GM23338 (cell line): ENCODE measurements around the gene SMARCC2. TPM values are rescaled to one million over a fixed set of nuclear protein-coding genes. Genes with fewer than 3 reads are reported as not detected.

Experiments used
- ATAC-seq: fragments of 200-7000 bp; cut with Tn5 transposase; 3 replicates; pipeline ENCODE4 v1.9.1; 2020
- DNase-seq: peaks from one replicate; pipeline ENCODE4 v3.0.0-alpha.2; 2015; ENCODE audit warnings: low spot score
- H2AFZ ChIP-seq: fragments of 200-600 bp; sonication (generic); 2 replicates; pipeline ENCODE4 v1.8.0; 2016; ENCODE audit warnings: antibody characterized with exemption, mild to moderate bottlenecking, moderate library complexity
- H3F3A ChIP-seq: fragments of 200-600 bp; sonication (generic); replicated peaks from 2 replicates; pipeline ENCODE4 v1.8.0; 2017; ENCODE audit warnings: antibody characterized with exemption, mixed run types, low read depth
- H3K27ac ChIP-seq: fragments of 200-600 bp; sonication (generic); 2 replicates; pipeline ENCODE4 v1.6.1; 2016; ENCODE audit warnings: low read depth
- H3K27me3 ChIP-seq: fragments of 200-600 bp; sonication (generic); 2 replicates; pipeline ENCODE4 v1.8.0; 2016; ENCODE audit warnings: mild to moderate bottlenecking, mixed run types, moderate library complexity; ENCODE audit not compliant: insufficient read depth
- H3K36me3 ChIP-seq: fragments of 200-600 bp; sonication (generic); 2 replicates; pipeline ENCODE4 v1.8.0; 2016; ENCODE audit warnings: mild to moderate bottlenecking; ENCODE audit not compliant: insufficient read depth
- H3K4me1 ChIP-seq: fragments of 200-600 bp; sonication (generic); 2 replicates; pipeline ENCODE4 v1.8.0; 2016; ENCODE audit warnings: mild to moderate bottlenecking, moderate library complexity; ENCODE audit not compliant: insufficient read depth
- H3K4me2 ChIP-seq: fragments of 200-600 bp; sonication (generic); 2 replicates; pipeline ENCODE4 v1.7.1; 2017; ENCODE audit warnings: mixed run types
- H3K4me3 ChIP-seq: fragments of 200-600 bp; sonication (generic); 2 replicates; pipeline ENCODE4 v1.6.1; 2016; ENCODE audit warnings: mixed run types
- H3K79me2 ChIP-seq: fragments of 200-600 bp; sonication (generic); replicated peaks from 2 replicates; pipeline ENCODE4 v1.8.0; 2017; ENCODE audit warnings: mild to moderate bottlenecking; ENCODE audit not compliant: insufficient read depth
- H3K9me2 ChIP-seq: fragments of 200-600 bp; sonication (generic); 2 replicates; pipeline ENCODE4 v1.8.0; 2017; ENCODE audit not compliant: insufficient read depth
- H4K20me1 ChIP-seq: fragments of 200-600 bp; sonication (generic); replicated peaks from 2 replicates; pipeline ENCODE4 v1.8.0; 2017; ENCODE audit warnings: mild to moderate bottlenecking; ENCODE audit not compliant: insufficient read depth
- H3K27ac Mint-ChIP-seq: 2 replicates; pipeline ENCODE4 v1.8.0; 2020; ENCODE audit warnings: inconsistent platforms, mild to moderate bottlenecking, moderate library complexity, mixed read lengths
- H3K27me3 Mint-ChIP-seq: 3 replicates; pipeline ENCODE4 v1.8.0; 2022; ENCODE audit warnings: low read depth, mild to moderate bottlenecking, moderate library complexity, mixed read lengths, inconsistent platforms; ENCODE audit not compliant: insufficient read depth, poor library complexity
- H3K36me3 Mint-ChIP-seq: 3 replicates; pipeline ENCODE4 v1.8.0; 2021; ENCODE audit warnings: low read depth, mild to moderate bottlenecking, inconsistent platforms, moderate library complexity, mixed read lengths
- H3K4me1 Mint-ChIP-seq: 3 replicates; pipeline ENCODE4 v1.8.0; 2020; ENCODE audit warnings: mild to moderate bottlenecking, inconsistent platforms, mixed read lengths
- H3K4me3 Mint-ChIP-seq: 3 replicates; pipeline ENCODE4 v1.8.0; 2021; ENCODE audit warnings: moderate library complexity, mild to moderate bottlenecking, inconsistent platforms, mixed read lengths
- H3K9me3 Mint-ChIP-seq: 3 replicates; pipeline ENCODE4 v1.8.0; 2020; ENCODE audit warnings: moderate library complexity, mild to moderate bottlenecking, inconsistent platforms, mixed read lengths
- EZH2 ChIP-seq: fragments of 200-600 bp; sonication (generic); IDR thresholded peaks from one replicate; pipeline ENCODE4 v1.8.0; 2017; ENCODE audit warnings: antibody characterized with exemption, mild to moderate bottlenecking, low read depth; ENCODE audit not compliant: unreplicated experiment
- JUNB ChIP-seq: IDR thresholded peaks from one replicate; pipeline ENCODE4 v1.6.1; 2016; ENCODE audit warnings: antibody characterized with exemption; ENCODE audit not compliant: unreplicated experiment
- NANOG ChIP-seq: IDR thresholded peaks from 2 replicates; pipeline ENCODE4 v1.6.1; 2016; ENCODE audit warnings: antibody characterized with exemption, borderline replicate concordance
- POLR2AphosphoS5 ChIP-seq: IDR thresholded peaks from 2 replicates; pipeline ENCODE4 v1.6.1; 2016; ENCODE audit warnings: antibody characterized with exemption, low read depth
- STAT1 ChIP-seq: IDR thresholded peaks from one replicate; pipeline ENCODE4 v1.6.1; 2016; ENCODE audit warnings: antibody characterized with exemption; ENCODE audit not compliant: unreplicated experiment
- ZNF114 ChIP-seq: fragments of 250-450 bp; sonication (Bioruptor Pico); IDR thresholded peaks from 2 replicates; pipeline ENCODE4 v1.5.0; 2020; ENCODE audit warnings: mild to moderate bottlenecking, moderate library complexity
- ZNF331 ChIP-seq: fragments of 250-450 bp; sonication (Bioruptor Pico); IDR thresholded peaks from 2 replicates; pipeline ENCODE4 v1.5.0; 2020; ENCODE audit warnings: low read depth, mild to moderate bottlenecking, moderate library complexity
- polyA plus RNA-seq: library from polyadenylated mRNA; unstranded; fragments of >200 nt; fragmentation: Nextera tagmentation; extraction: Ambion mirVana; gene quantifications from 2 replicates; pipeline ENCODE4 v1.2.1, GENCODE V29; 2016
- total RNA-seq: library from RNA; depleted of rRNA; stranded (reverse); fragments of >200 nt; shearing (Covaris generic); gene quantifications from 2 replicates; pipeline ENCODE4 v1.2.3, GENCODE V29; 2014
- TF ChIP-seq, protein P1 (sequence below), 2 experiments: fragments of 200-600 bp in 1 of 2; sonication (generic) in 1 of 2; conservative IDR thresholded peaks; 2 replicates each; pipeline versions ENCODE4 v1.5.1 to v1.6.1; 2016 to 2017; ENCODE audit warnings: antibody characterized with exemption in 2 of 2, low read depth in 2 of 2, mild to moderate bottlenecking in 2 of 2, moderate library complexity in 1 of 2
- TF ChIP-seq, protein P2 (sequence below): fragments of 250-450 bp; sonication (Bioruptor Pico); IDR thresholded peaks from 2 replicates; pipeline ENCODE4 v1.5.0; 2020; ENCODE audit warnings: mild to moderate bottlenecking, moderate library complexity
- TF ChIP-seq, protein P3 (sequence below): IDR thresholded peaks from 2 replicates; pipeline ENCODE4 v1.6.1; 2016; ENCODE audit warnings: antibody characterized with exemption

SMARCC2 gene
- total and polyA plus RNA-seq, 2 experiments from 2014 or later = 40.4 to 68.3 TPM

DNA sequence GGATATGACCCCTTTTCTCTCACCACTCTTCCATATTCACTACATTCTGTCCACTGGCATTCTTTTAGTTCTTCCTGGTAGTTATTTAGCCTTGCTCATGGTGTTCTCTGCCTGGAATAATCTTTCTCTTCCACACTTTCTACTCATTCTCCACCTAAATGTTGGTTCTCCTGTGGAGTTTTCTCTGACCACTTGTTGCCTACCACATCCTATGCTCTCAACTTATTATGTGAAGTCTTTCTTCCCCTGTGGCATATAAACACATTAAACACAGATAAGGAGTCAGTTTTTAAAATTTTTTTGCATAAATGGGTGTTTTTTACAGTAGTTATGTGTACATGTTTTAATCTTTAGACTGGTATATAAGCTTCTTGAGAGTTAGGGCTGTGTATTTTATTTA is 3.3 kb upstream of the SMARCC2 start:
- ATAC-seq = no peak
- Mint-ChIP-seq H3K4me1 (peaks cover 30% of the 10 kb centered on the region), H3K9me3 (peaks cover 6% of the 10 kb centered on the region; the same call in 2 of the 3 replicates), H3K27ac (no peak overlapping the region), H3K4me3 (no peak overlapping the region; the same call in 2 of the 3 replicates), H3K27me3 (peaks cover 17% of the 10 kb centered on the region), H3K36me3 (peaks cover 25% of the 10 kb centered on the region)
- DNase-seq = no peak
- no peak overlapping the region for H3K27ac ChIP-seq
- no peak overlapping the region for H2AFZ ChIP-seq
- H3K4me2 ChIP-seq = no peak overlapping the region
- peaks cover 13% of the 10 kb centered on the region for H3K79me2 ChIP-seq
- no peaks in the 10 kb centered on the region; the same call in 1 of the 2 replicates for H4K20me1 ChIP-seq
- no peaks in the 10 kb centered on the region for H3K36me3 ChIP-seq
- H3K27me3 ChIP-seq = no peaks in the 10 kb centered on the region
- H3K4me1 ChIP-seq = peaks cover 9% of the 10 kb centered on the region
- no peak overlapping the region for H3K4me3 ChIP-seq
- peaks cover 8% of the 10 kb centered on the region; the same call in 1 of the 2 replicates for H3F3A ChIP-seq
- H3K9me2 ChIP-seq = 0 out of 2 replicates have a peak, but pooled peaks cover 3% of the 10 kb centered on the region
- no peak for TF ChIP-seq STAT1

DNA sequence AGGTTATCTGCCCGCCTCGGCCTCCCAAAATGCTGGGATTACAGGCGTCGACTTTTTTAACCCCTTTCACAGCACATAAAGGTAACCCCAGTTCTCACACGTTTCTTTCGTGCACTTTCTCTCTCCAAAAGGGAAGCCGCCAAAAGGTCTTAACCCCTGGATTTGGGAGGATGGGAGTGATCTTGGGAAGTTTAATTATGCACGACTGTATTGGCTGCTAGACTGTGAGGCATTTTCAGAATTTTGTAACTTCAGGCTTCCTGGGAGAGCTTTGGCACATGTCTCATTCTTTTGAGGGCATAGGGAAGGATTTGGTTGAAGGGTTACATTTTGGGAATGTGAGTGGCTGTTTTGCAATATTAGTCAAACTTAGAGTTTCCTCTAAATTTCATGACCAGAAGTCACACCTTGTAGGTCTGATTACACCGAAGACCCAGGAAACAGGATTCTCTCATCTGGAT is 1.4 kb upstream of the SMARCC2 start:
- peaks cover 16% of the 10 kb centered on the region; the same call in 1 of the 2 replicates for H3F3A ChIP-seq
- peak overlapping the region; percentile 98 for H3K27ac Mint-ChIP-seq

More for the DNA sequence above, 1.4 kb upstream of the SMARCC2 start:
- peak overlapping the region; percentile 99 for H3K4me3 Mint-ChIP-seq
- peak overlapping the region; percentile 33 for H3K27ac ChIP-seq
- ATAC-seq (no peak; the same call in 2 of the 3 replicates), DNase-seq (peak; percentile 48)
- peaks cover 6% of the 10 kb centered on the region; the same call in 2 of the 3 replicates for H3K9me3 Mint-ChIP-seq
- H3K36me3 ChIP-seq = peaks cover 9% of the 10 kb centered on the region; the same call in 1 of the 2 replicates
- H3K4me3 ChIP-seq = peak overlapping the region; percentile 100
- H3K4me1 ChIP-seq = peaks cover 12% of the 10 kb centered on the region
- H3K79me2 ChIP-seq = peaks cover 31% of the 10 kb centered on the region
- H3K4me2 ChIP-seq = peak overlapping the region; percentile 97
- H3K4me1 Mint-ChIP-seq = peaks cover 29% of the 10 kb centered on the region
- peaks cover 13% of the 10 kb centered on the region for H4K20me1 ChIP-seq
- no peaks in the 10 kb centered on the region for H3K27me3 ChIP-seq
- peaks cover 15% of the 10 kb centered on the region for H3K27me3 Mint-ChIP-seq
- peak overlapping the region; percentile 1 for H2AFZ ChIP-seq
- no peaks in the 10 kb centered on the region for H3K9me2 ChIP-seq
- TF ChIP-seq EZH2 (no peak), JUNB (no peak), NANOG (no peak), POLR2AphosphoS5 (no peak), ZNF114 (no peak), ZNF331 (CRISPR knock-in tag) (no peak)
- TF ChIP-seq, protein P1, sequence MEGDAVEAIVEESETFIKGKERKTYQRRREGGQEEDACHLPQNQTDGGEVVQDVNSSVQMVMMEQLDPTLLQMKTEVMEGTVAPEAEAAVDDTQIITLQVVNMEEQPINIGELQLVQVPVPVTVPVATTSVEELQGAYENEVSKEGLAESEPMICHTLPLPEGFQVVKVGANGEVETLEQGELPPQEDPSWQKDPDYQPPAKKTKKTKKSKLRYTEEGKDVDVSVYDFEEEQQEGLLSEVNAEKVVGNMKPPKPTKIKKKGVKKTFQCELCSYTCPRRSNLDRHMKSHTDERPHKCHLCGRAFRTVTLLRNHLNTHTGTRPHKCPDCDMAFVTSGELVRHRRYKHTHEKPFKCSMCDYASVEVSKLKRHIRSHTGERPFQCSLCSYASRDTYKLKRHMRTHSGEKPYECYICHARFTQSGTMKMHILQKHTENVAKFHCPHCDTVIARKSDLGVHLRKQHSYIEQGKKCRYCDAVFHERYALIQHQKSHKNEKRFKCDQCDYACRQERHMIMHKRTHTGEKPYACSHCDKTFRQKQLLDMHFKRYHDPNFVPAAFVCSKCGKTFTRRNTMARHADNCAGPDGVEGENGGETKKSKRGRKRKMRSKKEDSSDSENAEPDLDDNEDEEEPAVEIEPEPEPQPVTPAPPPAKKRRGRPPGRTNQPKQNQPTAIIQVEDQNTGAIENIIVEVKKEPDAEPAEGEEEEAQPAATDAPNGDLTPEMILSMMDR (conservative IDR thresholded peaks at IDR 0.05; ENCODE audit: low read depth in 2 of 2) = no peak
- TF ChIP-seq, protein P2, sequence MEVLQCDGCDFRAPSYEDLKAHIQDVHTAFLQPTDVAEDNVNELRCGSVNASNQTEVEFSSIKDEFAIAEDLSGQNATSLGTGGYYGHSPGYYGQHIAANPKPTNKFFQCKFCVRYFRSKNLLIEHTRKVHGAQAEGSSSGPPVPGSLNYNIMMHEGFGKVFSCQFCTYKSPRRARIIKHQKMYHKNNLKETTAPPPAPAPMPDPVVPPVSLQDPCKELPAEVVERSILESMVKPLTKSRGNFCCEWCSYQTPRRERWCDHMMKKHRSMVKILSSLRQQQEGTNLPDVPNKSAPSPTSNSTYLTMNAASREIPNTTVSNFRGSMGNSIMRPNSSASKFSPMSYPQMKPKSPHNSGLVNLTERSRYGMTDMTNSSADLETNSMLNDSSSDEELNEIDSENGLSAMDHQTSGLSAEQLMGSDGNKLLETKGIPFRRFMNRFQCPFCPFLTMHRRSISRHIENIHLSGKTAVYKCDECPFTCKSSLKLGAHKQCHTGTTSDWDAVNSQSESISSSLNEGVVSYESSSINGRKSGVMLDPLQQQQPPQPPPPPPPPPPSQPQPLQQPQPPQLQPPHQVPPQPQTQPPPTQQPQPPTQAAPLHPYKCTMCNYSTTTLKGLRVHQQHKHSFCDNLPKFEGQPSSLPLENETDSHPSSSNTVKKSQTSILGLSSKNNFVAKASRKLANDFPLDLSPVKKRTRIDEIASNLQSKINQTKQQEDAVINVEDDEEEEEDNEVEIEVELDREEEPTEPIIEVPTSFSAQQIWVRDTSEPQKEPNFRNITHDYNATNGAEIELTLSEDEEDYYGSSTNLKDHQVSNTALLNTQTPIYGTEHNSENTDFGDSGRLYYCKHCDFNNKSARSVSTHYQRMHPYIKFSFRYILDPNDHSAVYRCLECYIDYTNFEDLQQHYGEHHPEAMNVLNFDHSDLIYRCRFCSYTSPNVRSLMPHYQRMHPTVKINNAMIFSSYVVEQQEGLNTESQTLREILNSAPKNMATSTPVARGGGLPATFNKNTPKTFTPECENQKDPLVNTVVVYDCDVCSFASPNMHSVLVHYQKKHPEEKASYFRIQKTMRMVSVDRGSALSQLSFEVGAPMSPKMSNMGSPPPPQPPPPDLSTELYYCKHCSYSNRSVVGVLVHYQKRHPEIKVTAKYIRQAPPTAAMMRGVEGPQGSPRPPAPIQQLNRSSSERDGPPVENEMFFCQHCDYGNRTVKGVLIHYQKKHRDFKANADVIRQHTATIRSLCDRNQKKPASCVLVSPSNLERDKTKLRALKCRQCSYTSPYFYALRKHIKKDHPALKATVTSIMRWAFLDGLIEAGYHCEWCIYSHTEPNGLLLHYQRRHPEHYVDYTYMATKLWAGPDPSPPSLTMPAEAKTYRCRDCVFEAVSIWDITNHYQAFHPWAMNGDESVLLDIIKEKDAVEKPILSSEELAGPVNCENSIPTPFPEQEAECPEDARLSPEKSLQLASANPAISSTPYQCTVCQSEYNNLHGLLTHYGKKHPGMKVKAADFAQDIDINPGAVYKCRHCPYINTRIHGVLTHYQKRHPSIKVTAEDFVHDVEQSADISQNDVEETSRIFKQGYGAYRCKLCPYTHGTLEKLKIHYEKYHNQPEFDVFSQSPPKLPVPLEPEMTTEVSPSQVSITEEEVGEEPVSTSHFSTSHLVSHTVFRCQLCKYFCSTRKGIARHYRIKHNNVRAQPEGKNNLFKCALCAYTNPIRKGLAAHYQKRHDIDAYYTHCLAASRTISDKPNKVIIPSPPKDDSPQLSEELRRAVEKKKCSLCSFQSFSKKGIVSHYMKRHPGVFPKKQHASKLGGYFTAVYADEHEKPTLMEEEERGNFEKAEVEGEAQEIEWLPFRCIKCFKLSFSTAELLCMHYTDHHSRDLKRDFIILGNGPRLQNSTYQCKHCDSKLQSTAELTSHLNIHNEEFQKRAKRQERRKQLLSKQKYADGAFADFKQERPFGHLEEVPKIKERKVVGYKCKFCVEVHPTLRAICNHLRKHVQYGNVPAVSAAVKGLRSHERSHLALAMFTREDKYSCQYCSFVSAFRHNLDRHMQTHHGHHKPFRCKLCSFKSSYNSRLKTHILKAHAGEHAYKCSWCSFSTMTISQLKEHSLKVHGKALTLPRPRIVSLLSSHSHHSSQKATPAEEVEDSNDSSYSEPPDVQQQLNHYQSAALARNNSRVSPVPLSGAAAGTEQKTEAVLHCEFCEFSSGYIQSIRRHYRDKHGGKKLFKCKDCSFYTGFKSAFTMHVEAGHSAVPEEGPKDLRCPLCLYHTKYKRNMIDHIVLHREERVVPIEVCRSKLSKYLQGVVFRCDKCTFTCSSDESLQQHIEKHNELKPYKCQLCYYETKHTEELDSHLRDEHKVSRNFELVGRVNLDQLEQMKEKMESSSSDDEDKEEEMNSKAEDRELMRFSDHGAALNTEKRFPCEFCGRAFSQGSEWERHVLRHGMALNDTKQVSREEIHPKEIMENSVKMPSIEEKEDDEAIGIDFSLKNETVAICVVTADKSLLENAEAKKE (CRISPR knock-in tag) = no peak
- TF ChIP-seq, protein P3, sequence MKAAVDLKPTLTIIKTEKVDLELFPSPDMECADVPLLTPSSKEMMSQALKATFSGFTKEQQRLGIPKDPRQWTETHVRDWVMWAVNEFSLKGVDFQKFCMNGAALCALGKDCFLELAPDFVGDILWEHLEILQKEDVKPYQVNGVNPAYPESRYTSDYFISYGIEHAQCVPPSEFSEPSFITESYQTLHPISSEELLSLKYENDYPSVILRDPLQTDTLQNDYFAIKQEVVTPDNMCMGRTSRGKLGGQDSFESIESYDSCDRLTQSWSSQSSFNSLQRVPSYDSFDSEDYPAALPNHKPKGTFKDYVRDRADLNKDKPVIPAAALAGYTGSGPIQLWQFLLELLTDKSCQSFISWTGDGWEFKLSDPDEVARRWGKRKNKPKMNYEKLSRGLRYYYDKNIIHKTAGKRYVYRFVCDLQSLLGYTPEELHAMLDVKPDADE = no peak
- peaks cover 44% of the 10 kb centered on the region for H3K36me3 Mint-ChIP-seq
